T follicular helper cell (primary cell): ENCODE data around the gene ZNF814.
"Not testable (repeated sequence)": the region's sequence is repeated elsewhere in the genome, so short reads cannot be mapped to it uniquely, and the experiment has no call there.

ENCODE experiments used
- DNase-seq: peaks from one replicate; pipeline ENCODE4 v3.0.0-alpha.2; 2020; ENCODE audit warnings: low read depth
- total RNA-seq, 2 experiments: gene quantifications; one replicate each; lab custom pipeline; 2026; lab: John Stamatoyannopoulos, UW

Gene ZNF814
- total RNA-seq = 25.1 to 34.5 reads per million in 2 experiments

DNA sequence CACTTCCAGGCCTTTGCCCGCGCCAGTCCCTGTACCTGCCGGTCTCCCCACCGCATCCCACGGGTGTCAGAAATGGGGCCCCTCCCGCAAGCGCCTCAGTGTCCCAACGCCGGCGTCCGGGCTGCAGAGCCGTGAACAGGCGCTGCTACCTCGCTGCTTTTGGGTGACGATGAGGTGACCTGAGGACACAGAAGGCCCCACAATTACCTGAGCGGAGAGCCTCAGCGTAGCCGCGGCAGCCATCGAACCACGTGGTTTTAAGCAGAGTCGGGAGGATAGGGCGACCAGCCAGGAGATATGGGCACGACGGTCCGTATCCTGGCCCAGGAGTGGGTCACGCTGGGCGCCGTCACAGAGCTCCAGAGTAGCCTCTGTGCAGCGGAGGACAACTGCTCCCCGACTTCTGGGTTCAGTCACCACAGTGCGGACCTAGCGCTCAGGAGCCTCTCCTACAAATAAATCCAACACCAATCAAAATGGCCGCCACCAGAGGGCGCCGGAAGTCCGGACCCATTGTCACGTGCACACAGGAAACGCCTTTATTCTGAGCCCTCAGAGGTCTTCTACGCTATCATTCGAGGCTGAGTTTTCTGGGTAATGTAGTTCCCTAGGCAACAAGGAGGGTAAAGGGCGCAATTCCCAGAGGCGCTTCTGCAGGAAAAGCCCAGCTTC, at the start of gene ZNF814:
TSS of gene ZNF814 (minus strand) at position 478 of the 672 bp plus-strand sequence. CDS start at position 243, 235 bp downstream.
- DNase-seq = peak; percentile 72

DNA sequence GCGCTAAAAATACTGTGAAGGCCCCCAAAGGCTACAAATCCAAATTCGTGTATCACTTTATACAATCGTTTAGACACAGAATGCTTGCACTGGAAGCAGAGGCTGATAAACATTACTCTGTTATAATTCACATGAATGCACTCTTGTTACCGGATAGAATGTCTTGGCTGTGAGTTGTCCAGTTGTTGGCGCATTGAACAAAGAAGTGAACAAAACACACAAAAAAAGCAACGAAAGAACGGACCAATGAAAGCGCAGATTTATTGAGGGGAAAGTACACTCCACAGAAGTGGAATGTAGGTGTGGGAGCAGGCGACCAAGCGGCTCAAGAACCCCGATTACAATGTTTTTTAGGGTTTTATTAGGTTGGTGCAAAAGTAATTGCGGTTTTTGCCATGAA, 46.9 kb upstream of the ZNF814 start:
- DNase-seq = no peak

DNA sequence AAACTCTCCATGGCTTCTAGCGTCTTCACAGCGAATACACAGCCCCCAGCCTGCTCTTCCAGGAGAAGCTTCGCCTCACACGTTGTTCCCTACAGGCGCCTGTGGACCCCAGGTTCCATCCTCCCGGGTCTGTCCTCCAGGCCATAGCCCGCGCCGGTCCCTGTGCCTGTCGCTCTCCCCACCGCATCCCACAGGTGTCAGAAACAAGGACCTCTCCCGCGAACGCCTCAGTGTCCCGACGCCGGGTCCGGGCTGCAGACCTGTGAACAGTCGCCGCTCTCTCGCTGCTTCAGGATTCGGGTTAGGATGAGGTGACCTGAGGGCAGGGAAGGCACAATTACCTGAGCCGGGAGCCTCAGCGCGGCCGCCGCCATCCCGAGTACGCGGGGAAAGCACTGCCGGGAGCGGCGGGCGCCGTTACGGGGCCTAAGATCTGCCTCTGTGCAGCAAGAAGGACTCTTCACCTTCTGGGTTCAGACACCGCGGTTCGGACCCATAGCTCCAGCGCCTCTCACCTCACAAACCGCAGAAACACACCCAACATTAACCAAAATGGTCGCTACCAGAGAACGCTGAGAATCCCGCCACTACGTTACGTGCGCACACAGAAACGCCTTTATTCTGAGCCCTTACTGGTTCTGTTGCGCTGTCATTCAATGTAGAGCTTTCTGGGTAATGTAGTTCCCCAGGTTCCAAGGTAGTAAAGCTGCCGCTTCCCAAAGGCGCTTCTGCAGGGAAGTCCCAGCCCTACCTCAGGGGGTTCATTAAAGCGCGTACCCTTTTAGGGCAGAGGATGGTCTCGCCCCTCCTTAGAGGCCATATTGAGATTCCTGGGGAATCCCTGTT, 46.2 kb upstream of the ZNF814 start, which contains the start of gene ZNF418:
TSS of gene ZNF418 (minus strand) at position 583 of the 846 bp plus-strand sequence. CDS start 1,580 bp downstream, outside the sequence.
- DNase-seq = peak; percentile 39

- no peak for DNase-seq
These were observed 38.8 kb upstream of the ZNF814 start for GRCh38 chr19:57927587-57927986.

GRCh38 chr19:57916168-57916995, 27.5 kb upstream of the ZNF814 start, which contains the start of gene ZNF417:
Gene ZNF417 (minus strand): TSS chr19:57916592. CDS start chr19:57916411, 181 bp downstream.
- peak; percentile 87 for DNase-seq

DNA sequence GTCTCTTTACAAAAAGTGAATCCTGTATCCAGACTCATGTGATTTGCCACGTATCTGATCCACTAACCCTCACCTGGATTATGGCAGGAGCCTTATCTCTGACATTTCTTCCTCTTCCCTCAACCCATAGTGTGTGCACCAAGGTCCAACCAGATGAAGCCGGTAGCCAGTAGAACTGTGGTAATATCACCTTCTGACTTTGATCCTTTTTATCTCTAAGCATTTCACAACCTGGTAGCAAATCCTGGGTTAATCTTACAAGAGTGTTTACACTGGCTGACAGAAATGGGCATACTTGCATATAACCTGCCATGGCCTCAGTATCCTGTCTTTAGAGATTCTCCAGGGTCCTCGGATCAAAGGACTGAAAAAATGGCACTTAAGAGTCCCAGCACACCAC, 25.7 kb upstream of the ZNF814 start:
- no peak for DNase-seq

- no peak for DNase-seq
These were observed 18.6 kb upstream of the ZNF814 start for GRCh38 chr19:57907394-57907793.

GRCh38 chr19:57905258-57905657, 16.4 kb upstream of the ZNF814 start:
- DNase-seq = no peak

DNA sequence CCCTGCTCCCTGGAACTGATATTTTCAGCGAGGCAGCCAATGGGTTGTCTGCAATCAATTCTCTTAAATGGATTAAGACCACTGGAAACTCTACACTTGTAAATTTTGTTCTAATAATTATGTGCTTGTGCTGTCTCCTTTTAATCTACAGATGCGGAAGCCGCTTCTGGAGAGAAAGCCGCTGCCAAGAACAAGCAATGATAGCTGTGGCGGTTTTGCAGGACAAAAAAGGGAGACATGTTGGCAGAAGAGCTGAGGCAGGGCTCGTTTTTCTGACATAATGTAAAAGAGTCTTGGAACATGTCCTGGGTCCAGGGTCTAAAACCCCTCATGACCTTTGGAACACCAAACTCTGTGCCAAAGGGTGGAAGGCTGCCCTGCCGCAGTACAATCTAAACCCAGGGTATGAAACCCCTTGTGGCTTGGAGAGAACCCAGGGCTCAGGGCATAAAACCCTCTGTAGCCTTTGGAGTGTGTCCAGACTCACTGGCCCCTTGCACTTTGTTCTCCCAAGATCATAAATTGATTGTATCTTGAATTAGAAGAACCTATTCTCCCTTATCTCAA, 14.9 kb upstream of the ZNF814 start:
- DNase-seq = no peak

- no peak for DNase-seq
These were observed 11.5 kb upstream of the ZNF814 start for GRCh38 chr19:57900311-57900710.

DNA sequence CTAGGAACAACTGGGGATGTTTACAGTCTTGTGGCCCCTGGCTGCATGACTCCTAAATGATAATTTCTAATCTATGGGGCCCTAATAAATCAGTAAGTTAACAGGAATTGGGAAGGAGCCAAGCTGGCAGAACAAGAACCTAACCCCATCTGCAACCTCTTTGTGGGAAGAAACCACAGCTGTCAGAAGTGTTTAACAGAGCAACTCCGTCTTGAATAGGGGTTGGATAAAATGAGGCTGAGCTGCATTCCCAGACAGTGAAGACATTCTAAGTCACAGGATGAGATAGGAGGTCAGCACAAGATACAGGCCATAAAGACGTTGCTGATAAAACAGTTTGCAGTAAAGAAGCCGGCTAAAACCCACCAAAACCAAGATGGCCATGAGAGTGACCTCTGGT, 1.9 kb upstream of the ZNF814 start:
- DNase-seq = not testable (repeated sequence)

DNA sequence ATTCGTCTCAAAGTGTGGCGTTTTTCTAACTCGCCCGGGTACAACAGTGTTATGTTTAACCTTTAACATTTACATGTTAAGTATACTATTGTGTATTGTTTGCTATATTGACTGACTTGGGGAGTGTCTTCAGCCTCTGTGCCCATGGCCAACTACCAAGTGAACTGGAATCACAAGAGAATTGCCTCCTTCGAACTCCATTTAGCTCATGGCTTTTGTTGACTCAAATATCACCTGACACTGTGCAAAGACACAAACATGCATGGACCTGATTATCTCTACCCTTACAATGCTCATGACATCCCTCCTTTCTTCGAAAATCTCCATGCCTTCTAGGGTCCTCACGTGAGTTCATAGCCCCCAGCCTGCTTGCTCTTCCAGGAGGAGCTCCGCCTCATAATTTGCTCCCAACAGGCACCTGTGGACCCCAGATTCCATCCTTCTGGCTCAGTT, 704 bp downstream of the ZNF814 start:
- no peak for DNase-seq

GRCh38 chr19:57887195-57887941, 1.5 kb downstream of the ZNF814 start:
- no peak for DNase-seq

- DNase-seq = no peak
These were observed 2.8 kb downstream of the ZNF814 start for GRCh38 chr19:57886046-57886445.

DNA sequence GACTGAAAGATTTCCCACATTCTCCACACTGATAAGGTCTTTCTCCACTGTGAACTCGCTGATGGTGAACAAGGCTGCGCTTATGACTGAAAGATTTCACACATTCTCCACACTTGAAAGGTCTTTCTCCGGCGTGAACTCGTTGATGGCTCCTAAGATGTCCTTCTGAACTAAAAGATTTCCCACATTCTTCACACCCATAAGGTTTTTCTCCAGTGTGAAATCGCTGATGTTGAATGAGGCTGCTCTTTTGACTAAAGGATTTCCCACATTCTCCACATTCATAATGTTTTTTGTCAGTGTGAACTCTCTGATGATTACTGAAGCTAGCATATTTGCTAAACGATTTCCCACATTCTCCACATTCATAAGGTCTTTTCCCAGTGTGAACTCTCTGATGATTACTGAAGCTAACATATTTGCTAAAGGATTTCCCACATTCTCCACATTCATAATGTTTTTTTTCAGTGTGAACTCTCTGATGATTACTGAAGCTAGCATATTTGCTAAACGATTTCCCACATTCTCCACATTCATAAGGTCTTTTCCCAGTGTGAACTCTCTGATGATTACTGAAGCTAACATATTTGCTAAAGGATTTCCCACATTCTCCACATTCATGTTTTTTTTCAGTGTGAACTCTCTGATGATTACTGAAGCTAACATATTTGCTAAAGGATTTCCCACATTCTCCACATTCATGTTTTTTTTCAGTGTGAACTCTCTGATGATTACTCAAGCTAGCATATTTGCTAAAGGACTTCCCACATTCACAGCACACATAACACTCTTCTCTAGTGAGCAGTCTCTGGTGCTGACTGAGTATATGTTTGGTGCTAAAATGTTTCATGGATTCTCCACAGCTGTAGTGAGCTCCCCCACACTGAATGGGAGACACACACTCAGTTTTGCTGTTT, 14.7 kb downstream of the ZNF814 start:
- not testable (repeated sequence) for DNase-seq

- no peak for DNase-seq
These were observed 16.4 kb downstream of the ZNF814 start for GRCh38 chr19:57872450-57872849.

DNA sequence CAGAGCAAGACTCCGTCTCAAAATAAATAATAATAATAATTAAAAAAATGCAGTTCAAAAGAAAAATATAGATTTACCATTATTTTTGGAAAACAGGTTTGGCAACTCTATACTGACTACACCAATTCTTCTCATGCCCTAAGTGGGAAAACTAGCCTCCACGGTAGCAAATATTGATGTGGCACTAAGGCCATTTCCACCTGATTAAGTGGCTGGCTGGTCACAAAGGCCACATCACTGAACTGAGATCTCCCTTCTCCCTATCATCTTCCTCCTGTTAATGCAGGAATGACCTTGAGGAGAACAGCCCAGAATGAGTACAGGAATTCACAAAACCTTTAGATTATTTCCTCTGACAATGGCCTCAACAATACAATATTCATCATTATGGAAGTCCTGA, 18.6 kb downstream of the ZNF814 start:
- DNase-seq = no peak

DNA sequence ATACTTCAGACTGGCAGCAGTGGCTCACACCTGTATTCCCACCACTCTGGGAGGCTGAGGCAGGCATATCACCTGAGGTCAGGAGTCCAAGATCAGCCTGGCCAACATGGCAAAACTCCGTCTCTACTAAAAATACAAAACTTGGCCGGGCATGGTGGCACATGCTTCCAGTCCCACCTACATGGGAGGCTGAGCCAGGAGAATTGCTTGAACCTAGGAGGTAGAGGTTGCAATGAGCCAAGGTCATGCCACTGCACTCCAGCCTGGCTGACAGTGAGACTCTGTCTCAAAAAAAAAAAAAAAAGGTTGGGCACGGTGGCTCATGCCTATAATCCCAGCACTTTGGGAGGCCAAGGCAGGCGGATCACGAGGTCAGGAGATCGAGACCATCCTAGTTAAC, 19.2 kb downstream of the ZNF814 start:
- DNase-seq = not testable (repeated sequence)

- DNase-seq = no peak
These were observed 20.9 kb downstream of the ZNF814 start for GRCh38 chr19:57867868-57868492.
